Hepatic stellate cell (primary cell): ENCODE data around the gene ZNF100.
"Not testable (repeated sequence)": the region's sequence is repeated elsewhere in the genome, so short reads cannot be mapped to it uniquely, and the experiment has no call there.

ENCODE experiments used
- DNase-seq: peaks from one replicate; pipeline ENCODE4 v3.0.0; 2011; ENCODE audit warnings: low spot score

ZNF100 gene

GRCh38 chr19:21767065-21767800, at the start of gene ZNF100:
TSS of gene ZNF100 (minus strand) at chr19:21767579. CDS start at chr19:21767429, 150 bp downstream.
- DNase-seq, result peak; percentile 86

DNA sequence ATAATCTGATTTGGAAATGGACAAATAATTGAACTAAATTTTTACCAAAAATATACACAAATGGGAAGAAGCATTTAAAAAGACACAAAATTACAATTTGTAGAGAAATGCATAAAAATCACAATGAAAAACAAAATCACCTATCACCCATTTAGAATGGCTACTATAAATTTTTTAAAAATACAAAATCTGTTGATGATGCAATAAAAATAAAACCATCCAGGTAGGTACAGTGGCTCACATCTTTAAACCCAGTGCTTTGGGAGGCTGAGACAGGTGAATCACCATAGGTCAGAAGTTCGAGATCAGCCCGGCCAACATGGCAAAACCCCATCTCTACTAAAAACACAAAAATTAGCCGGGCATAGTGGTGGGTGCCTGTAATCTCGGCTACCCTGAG, 45.1 kb upstream of the ZNF100 start:
- no peak for DNase-seq

DNA sequence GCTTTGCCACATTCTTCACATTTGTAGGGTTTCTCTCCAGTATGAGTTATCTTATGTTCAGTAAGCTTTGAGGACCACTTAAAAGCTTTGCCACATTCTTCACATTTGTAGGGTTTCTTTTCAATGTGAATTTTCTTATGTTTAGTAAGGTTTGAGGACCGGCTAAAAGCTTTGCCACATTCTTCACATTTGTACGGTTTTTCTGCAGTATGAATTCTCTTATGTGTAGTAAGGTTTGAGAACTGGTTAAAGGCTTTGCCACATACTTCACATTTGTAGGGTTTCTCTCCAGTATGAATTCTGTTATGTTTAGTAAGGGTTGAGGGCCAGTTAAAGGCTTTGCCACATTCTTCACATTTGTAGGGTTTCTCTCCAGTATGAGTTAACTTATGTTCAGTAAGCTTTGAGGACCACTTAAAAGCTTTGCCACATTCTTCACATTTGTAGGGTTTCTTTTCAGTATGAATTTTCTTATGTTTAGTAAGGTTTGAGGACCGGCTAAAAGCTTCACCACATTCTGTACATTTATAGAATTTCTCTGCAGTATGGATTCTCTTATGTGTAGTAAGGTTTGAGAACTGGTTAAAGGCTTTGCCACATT, 41.1 kb upstream of the ZNF100 start:
- DNase-seq, result not testable (repeated sequence)

- no peak for DNase-seq
These were observed 22.2 kb upstream of the ZNF100 start for GRCh38 chr19:21789466-21790085.

GRCh38 chr19:21786936-21787335, 19.6 kb upstream of the ZNF100 start:
- no peak for DNase-seq

DNA sequence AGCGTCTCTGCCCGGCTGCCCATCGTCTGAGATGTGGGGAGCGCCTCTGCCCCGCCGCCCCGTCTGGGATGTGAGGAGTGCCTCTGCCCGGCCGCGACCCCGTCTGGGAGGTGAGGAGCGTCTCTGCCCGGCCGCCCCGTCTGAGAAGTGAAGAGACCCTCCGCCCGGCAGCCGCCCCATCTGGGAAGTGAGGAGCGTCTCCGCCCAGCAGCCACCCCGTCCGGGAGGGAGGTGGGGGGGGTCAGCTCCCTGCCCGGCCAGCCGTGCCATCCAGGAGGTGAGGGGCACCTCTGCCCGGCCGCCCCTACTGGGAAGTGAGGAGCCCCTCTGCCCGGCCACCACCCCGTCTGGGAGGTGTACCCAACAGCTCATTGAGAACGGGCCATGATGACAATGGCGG, 8.4 kb upstream of the ZNF100 start:
- not testable (repeated sequence) for DNase-seq

DNA sequence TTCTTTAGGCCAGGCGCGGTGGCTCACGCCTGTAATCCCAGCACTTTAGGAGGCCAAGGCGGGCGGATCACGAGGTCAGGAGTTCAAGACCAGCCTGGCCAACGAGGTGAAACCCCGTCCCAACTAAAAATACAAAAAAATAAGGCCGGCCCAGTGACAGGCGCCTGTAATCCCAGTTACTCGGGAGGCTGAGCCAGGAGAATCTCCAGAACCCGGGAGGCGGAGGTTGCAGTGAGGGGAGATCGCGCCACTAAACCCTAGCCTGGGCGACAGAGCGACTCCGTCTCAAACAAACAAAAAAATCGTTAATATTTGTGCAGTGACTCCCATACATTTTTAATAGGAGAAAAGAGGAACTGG, 694 bp downstream of the ZNF100 start:
- DNase-seq, result not testable (repeated sequence)

DNA sequence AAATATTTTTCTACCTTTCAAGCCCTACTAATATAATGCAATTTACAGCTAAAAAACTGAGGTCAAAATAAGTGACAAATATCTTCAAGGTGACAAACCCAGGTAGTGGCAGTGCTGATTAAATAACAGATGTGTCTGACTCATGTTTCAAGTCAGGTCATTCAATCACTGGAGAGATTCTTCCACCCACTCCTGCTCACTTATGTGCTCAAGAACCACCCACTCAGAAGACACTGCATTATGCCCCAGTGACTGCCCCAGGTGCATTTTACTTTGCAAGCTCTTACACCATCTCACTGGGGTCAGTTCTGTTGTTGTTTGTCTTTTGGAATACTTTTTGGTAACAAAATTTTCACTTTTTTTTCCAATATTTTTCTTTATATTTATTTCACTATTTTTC, 2.2 kb downstream of the ZNF100 start:
- DNase-seq, result no peak

- DNase-seq, result not testable (repeated sequence)
These were observed 5.8 kb downstream of the ZNF100 start for GRCh38 chr19:21761547-21761946.

DNA sequence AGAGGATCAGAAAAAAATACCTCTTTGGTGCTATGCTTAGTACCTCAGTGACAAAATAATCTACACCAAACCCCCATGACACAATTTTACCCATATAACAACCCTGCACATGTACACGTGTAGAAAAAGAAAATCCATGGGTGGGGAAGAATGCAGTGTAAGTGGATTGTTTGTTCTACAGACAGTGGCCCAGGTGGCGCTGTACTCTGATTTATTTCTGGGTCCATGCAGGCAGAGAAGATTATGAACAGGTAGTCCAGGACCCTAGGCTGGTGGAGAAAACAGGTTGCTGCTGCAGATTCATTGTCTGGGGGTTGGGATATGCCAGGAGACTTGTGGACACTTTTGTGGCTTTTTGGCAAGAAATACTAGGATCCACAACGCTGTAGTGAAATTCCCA, 9.1 kb downstream of the ZNF100 start:
- no peak for DNase-seq

DNA sequence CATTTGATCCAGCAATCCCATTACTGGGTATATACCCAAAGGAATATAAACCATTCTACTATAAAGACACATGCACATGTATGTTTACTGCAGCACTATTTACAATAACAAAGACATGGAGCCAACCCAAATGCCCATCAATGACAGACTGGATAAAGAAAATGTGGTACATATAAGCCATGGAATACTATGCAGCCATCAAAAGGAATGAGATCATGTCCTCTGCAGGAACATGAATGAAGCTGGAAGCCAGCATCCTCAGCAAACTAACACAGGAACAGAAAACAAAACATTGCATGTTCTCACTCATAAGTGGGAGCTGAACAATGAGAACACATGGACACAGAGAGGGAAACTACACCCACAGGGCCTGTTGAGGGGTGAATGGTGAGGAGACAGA, 11.8 kb downstream of the ZNF100 start:
- DNase-seq, result not testable (repeated sequence)

GRCh38 chr19:21751384-21751783, 16.0 kb downstream of the ZNF100 start:
- peak; percentile 7 for DNase-seq

DNA sequence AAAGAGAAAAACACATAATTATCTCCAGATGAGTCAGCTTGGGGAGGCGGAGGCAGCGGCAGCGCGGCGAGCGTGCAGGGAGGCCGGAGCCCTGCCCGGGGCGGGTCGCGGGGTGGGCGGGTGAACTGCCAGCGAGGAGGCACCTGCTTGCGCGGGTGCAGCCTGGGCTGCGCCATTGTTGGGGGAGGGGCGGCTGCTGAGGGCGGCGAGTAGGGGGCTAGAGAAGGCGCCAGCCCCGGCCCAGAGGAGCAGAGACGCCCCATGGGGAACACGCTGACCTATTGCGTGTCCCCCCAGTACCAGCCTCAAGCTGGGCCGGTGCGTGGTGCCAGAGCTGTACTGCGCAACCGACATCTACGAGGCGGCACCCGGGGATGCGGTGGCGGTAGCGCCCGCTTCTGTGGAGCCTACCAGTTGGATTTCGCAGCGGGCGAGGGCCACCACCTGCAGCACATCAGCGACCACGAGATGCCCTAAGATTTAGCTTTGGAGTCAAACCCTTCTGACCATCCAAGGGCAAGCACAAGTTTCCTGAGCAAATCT, 16.7 kb downstream of the ZNF100 start:
- no peak for DNase-seq

DNA sequence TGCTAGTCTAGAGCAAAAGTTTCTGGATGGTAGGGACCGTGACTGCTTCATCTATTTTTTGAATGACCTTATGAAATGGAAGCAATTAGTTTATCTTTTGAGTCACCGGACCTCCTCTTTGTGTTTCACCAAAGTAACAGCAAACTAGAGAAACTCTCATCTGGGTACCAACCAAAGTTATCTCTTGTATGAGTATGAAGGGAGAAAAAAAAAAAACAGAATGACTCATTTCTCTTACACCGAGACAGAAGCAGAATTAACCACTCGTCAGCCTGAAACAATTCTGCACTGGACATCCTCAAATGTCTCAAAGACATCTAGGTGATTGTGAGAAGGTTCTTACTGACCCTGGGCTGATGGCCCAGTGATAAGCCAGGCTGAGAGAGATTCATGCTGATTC, 18.3 kb downstream of the ZNF100 start:
- no peak for DNase-seq

- DNase-seq, result no peak
These were observed 19.3 kb downstream of the ZNF100 start for GRCh38 chr19:21748088-21748487.

DNA sequence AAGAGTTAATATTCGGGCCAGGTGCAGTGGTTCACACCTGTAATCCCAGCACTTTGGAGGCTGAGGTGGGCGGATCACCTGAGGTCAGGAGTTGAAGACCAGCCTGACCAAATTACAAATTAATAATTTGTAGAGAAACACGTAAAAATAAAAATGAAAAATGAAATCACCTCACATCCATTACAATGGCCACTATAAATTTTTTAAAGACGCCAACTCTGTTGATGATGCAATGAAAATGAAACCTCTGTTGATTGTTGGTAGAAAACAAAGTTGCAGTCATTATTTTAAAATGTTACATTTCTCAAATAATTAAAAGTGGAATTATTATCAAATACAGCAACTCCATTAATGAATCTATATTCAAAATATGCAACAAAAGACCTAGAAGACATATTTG, 26.8 kb downstream of the ZNF100 start:
- no peak for DNase-seq

DNA sequence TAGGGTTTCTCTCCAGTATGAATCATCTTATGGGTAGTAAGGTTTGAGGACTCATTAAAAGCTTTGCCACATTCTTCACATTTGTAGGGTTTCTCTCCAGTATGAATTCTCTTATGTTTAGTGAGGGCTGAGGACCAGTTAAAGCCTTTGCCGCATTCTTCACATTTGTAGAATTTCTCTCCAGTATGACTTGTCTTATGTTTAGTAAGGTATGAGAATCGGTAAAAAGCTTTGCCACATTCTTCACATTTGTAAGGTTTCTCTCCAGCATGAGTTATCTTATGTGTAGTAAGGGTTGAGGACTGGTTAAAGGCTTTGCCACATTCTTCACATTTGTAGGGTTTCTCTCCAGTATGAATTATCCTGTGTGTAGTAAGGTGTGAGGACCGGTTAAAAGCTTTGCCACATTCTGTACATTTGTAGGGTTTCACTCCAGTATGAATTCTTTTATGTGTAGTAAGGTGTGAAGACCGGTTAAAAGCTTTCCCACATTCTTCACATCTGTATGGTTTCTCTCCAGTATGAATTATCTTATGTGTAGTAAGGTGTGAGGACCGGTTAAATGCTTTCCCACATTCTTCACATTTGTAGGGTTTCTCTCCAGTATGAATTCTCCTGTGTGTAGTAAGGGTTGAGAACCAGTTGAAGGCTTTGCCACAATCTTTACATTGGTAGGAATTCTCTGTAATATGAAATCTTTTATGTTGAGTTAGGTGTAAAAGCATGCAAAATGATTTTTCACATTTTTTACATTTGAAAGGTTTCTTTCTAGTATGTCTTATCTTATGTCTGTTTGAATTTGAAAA, 40.2 kb downstream of the ZNF100 start:
- not testable (repeated sequence) for DNase-seq

DNA sequence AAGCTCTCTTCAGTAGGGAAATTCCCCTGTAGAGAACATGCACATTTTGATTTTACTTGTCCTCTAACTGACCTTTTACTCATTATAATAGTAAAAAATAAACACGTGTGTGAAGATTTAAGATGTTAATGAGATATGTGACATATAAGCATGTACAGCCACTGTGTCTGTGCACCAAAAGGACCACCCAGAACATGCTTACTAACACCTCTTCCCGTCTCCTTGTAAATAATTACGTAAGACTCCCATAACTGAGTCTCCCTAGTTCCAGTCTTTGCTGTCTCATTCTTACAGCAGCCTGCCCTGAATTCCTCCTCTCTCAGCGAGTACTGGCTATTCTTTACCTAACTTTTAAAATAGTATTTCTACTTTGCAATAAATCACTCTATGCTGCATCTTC, 53.6 kb downstream of the ZNF100 start:
- no peak for DNase-seq

- no peak for DNase-seq
These were observed 57.9 kb downstream of the ZNF100 start for GRCh38 chr19:21709464-21709863.

DNA sequence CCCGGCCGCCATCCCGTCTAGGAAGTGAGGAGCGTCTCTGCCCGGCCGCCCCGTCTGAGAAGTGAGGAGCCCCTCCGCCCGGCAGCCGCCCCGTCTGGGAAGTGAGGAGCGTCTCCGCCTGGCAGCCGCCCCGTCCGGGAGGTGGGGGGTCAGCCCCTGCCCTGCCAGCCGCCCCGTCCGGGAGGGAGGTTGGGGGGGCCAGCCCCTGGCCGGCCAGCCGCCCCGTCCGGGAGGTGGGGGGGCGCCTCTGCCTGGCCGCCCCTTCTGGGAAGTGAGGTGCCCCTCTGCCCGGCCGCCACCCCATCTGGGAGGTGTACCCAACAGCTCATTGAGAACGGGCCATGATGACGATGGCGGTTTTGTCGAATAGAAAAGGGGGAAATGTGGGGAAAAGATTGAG, 59.5 kb downstream of the ZNF100 start:
- not testable (repeated sequence) for DNase-seq

DNA sequence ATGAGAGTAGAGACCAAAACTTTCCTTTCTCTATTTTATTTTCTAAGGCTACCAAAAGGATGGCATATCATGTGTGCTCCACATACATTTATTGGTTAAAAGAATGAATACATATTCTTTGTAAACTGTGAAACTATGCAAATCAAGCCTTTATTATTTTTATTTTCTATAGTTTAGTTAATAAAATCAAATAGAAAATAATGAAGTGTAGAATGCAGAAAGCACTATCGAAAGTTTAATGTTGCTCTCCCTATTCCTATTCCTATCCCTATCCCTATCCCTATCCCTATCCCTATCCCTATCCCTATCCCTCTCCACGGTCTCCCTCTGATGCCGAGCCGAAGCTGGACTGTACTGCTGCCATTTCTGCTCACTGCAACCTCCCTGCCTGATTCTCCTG, 60.3 kb downstream of the ZNF100 start:
- DNase-seq, result no peak

GRCh38 chr19:21705393-21705792, 62.0 kb downstream of the ZNF100 start:
- no peak for DNase-seq
